GM23338 (cell line): ENCODE data around the gene KRT7. TPM values are rescaled to one million over a fixed set of nuclear protein-coding genes. Genes with fewer than 3 reads are reported as not detected.

Source experiments
- ATAC-seq: fragments of 200-7000 bp; cut with Tn5 transposase; 3 replicates; pipeline ENCODE4 v1.9.1; 2020
- DNase-seq: peaks from one replicate; pipeline ENCODE4 v3.0.0-alpha.2; 2015; ENCODE audit warnings: low spot score
- H2AFZ ChIP-seq: fragments of 200-600 bp; sonication (generic); 2 replicates; pipeline ENCODE4 v1.8.0; 2016; ENCODE audit warnings: antibody characterized with exemption, mild to moderate bottlenecking, moderate library complexity
- H3F3A ChIP-seq: fragments of 200-600 bp; sonication (generic); replicated peaks from 2 replicates; pipeline ENCODE4 v1.8.0; 2017; ENCODE audit warnings: antibody characterized with exemption, mixed run types, low read depth
- H3K27ac ChIP-seq: fragments of 200-600 bp; sonication (generic); 2 replicates; pipeline ENCODE4 v1.6.1; 2016; ENCODE audit warnings: low read depth
- H3K27me3 ChIP-seq: fragments of 200-600 bp; sonication (generic); 2 replicates; pipeline ENCODE4 v1.8.0; 2016; ENCODE audit warnings: mild to moderate bottlenecking, mixed run types, moderate library complexity; ENCODE audit not compliant: insufficient read depth
- H3K36me3 ChIP-seq: fragments of 200-600 bp; sonication (generic); 2 replicates; pipeline ENCODE4 v1.8.0; 2016; ENCODE audit warnings: mild to moderate bottlenecking; ENCODE audit not compliant: insufficient read depth
- H3K4me1 ChIP-seq: fragments of 200-600 bp; sonication (generic); 2 replicates; pipeline ENCODE4 v1.8.0; 2016; ENCODE audit warnings: mild to moderate bottlenecking, moderate library complexity; ENCODE audit not compliant: insufficient read depth
- H3K4me2 ChIP-seq: fragments of 200-600 bp; sonication (generic); 2 replicates; pipeline ENCODE4 v1.7.1; 2017; ENCODE audit warnings: mixed run types
- H3K4me3 ChIP-seq: fragments of 200-600 bp; sonication (generic); 2 replicates; pipeline ENCODE4 v1.6.1; 2016; ENCODE audit warnings: mixed run types
- H3K79me2 ChIP-seq: fragments of 200-600 bp; sonication (generic); replicated peaks from 2 replicates; pipeline ENCODE4 v1.8.0; 2017; ENCODE audit warnings: mild to moderate bottlenecking; ENCODE audit not compliant: insufficient read depth
- H3K9me2 ChIP-seq: fragments of 200-600 bp; sonication (generic); 2 replicates; pipeline ENCODE4 v1.8.0; 2017; ENCODE audit not compliant: insufficient read depth
- H4K20me1 ChIP-seq: fragments of 200-600 bp; sonication (generic); replicated peaks from 2 replicates; pipeline ENCODE4 v1.8.0; 2017; ENCODE audit warnings: mild to moderate bottlenecking; ENCODE audit not compliant: insufficient read depth
- H3K27ac Mint-ChIP-seq: 2 replicates; pipeline ENCODE4 v1.8.0; 2020; ENCODE audit warnings: inconsistent platforms, mild to moderate bottlenecking, moderate library complexity, mixed read lengths
- H3K27me3 Mint-ChIP-seq: 3 replicates; pipeline ENCODE4 v1.8.0; 2022; ENCODE audit warnings: low read depth, mild to moderate bottlenecking, moderate library complexity, mixed read lengths, inconsistent platforms; ENCODE audit not compliant: insufficient read depth, poor library complexity
- H3K36me3 Mint-ChIP-seq: 3 replicates; pipeline ENCODE4 v1.8.0; 2021; ENCODE audit warnings: low read depth, mild to moderate bottlenecking, inconsistent platforms, moderate library complexity, mixed read lengths
- H3K4me1 Mint-ChIP-seq: 3 replicates; pipeline ENCODE4 v1.8.0; 2020; ENCODE audit warnings: mild to moderate bottlenecking, inconsistent platforms, mixed read lengths
- H3K4me3 Mint-ChIP-seq: 3 replicates; pipeline ENCODE4 v1.8.0; 2021; ENCODE audit warnings: moderate library complexity, mild to moderate bottlenecking, inconsistent platforms, mixed read lengths
- H3K9me3 Mint-ChIP-seq: 3 replicates; pipeline ENCODE4 v1.8.0; 2020; ENCODE audit warnings: moderate library complexity, mild to moderate bottlenecking, inconsistent platforms, mixed read lengths
- CREB1 ChIP-seq: fragments of 250-450 bp; sonication (Bioruptor Pico); IDR thresholded peaks from 2 replicates; pipeline ENCODE4 v1.5.0; 2020; ENCODE audit warnings: low read depth, mild to moderate bottlenecking, moderate library complexity
- CTCF ChIP-seq, 2 experiments: fragments of 200-600 bp in 1 of 2; sonication (generic) in 1 of 2; conservative IDR thresholded peaks; 2 replicates each; pipeline versions ENCODE4 v1.5.1 to v1.6.1; 2016 to 2017; ENCODE audit warnings: antibody characterized with exemption in 2 of 2, low read depth in 2 of 2, mild to moderate bottlenecking in 2 of 2, moderate library complexity in 1 of 2
- ETS1 ChIP-seq: IDR thresholded peaks from 2 replicates; pipeline ENCODE4 v1.6.1; 2016; ENCODE audit warnings: antibody characterized with exemption
- EZH2 ChIP-seq: fragments of 200-600 bp; sonication (generic); IDR thresholded peaks from one replicate; pipeline ENCODE4 v1.8.0; 2017; ENCODE audit warnings: antibody characterized with exemption, mild to moderate bottlenecking, low read depth; ENCODE audit not compliant: unreplicated experiment
- JUNB ChIP-seq: IDR thresholded peaks from one replicate; pipeline ENCODE4 v1.6.1; 2016; ENCODE audit warnings: antibody characterized with exemption; ENCODE audit not compliant: unreplicated experiment
- NANOG ChIP-seq: IDR thresholded peaks from 2 replicates; pipeline ENCODE4 v1.6.1; 2016; ENCODE audit warnings: antibody characterized with exemption, borderline replicate concordance
- POLR2AphosphoS5 ChIP-seq: IDR thresholded peaks from 2 replicates; pipeline ENCODE4 v1.6.1; 2016; ENCODE audit warnings: antibody characterized with exemption, low read depth
- ZNF331 ChIP-seq: fragments of 250-450 bp; sonication (Bioruptor Pico); IDR thresholded peaks from 2 replicates; pipeline ENCODE4 v1.5.0; 2020; ENCODE audit warnings: low read depth, mild to moderate bottlenecking, moderate library complexity
- ZNF462 ChIP-seq: fragments of 250-450 bp; sonication (Bioruptor Pico); IDR thresholded peaks from 2 replicates; pipeline ENCODE4 v1.5.0; 2020; ENCODE audit warnings: mild to moderate bottlenecking, moderate library complexity
- polyA plus RNA-seq: library from polyadenylated mRNA; unstranded; fragments of >200 nt; fragmentation: Nextera tagmentation; extraction: Ambion mirVana; gene quantifications from 2 replicates; pipeline ENCODE4 v1.2.1, GENCODE V29; 2016
- total RNA-seq: library from RNA; depleted of rRNA; stranded (reverse); fragments of >200 nt; shearing (Covaris generic); gene quantifications from 2 replicates; pipeline ENCODE4 v1.2.3, GENCODE V29; 2014

KRT7 gene
- total and polyA plus RNA-seq, 2 experiments from 2014 or later, result 6.5 to 9.4 TPM

- TF ChIP-seq ZNF331 (no peak), CTCF (conservative IDR thresholded peaks at IDR 0.05; ENCODE audit: low read depth in 2 of 2) (no peak), CREB1 (CRISPR knock-in tag) (no peak), EZH2 (no peak), ETS1 (no peak)
Observed at GRCh38 chr12:52224151-52224550, 8.9 kb upstream of the KRT7 start (continued).

- no peaks in the 10 kb centered on the region for H3K79me2 ChIP-seq
- Mint-ChIP-seq H3K4me1 (peaks cover 4% of the 10 kb centered on the region), H3K27ac (no peak overlapping the region), H3K27me3 (peaks cover 6% of the 10 kb centered on the region), H3K4me3 (no peak overlapping the region), H3K36me3 (no peaks in the 10 kb centered on the region), H3K9me3 (no peaks in the 10 kb centered on the region; the same call in 2 of the 3 replicates)
- H4K20me1 ChIP-seq, result no peaks in the 10 kb centered on the region
- no peak overlapping the region for H3K4me2 ChIP-seq
- TF ChIP-seq CTCF (conservative IDR thresholded peaks at IDR 0.05; ENCODE audit: low read depth in 2 of 2), result no peak
- TF ChIP-seq ZNF462 (CRISPR knock-in tag), result no peak
- no peak for TF ChIP-seq POLR2AphosphoS5
- no peak for TF ChIP-seq NANOG
- no peak for TF ChIP-seq EZH2
- TF ChIP-seq JUNB, result no peak
- H3K9me2 ChIP-seq, result no peaks in the 10 kb centered on the region
- H3K27ac ChIP-seq, result no peak overlapping the region
- no peaks in the 10 kb centered on the region for H3K4me1 ChIP-seq
- H3K36me3 ChIP-seq, result no peaks in the 10 kb centered on the region
- DNase-seq (no peak), ATAC-seq (no peak; the same call in 2 of the 3 replicates)
- no peak overlapping the region for H3K4me3 ChIP-seq
- H2AFZ ChIP-seq, result no peak overlapping the region
- H3K27me3 ChIP-seq, result no peaks in the 10 kb centered on the region
- no peaks in the 10 kb centered on the region for H3F3A ChIP-seq
Observed at GRCh38 chr12:52225752-52226151, 7.3 kb upstream of the KRT7 start.
